ENCODE data around the gene ZNF200. TPM values are rescaled to one million over a fixed set of nuclear protein-coding genes. Genes with fewer than 3 reads are reported as not detected.

ZNF200 gene
- total and polyA plus RNA-seq, 4 donors, result 1.8 to 5.3 (median 3.4) TPM

- 89% methylated on average over 4 of the region's 4 CpGs for WGBS
- peaks cover 0 to 2% (median 0%) of the 10 kb centered on the region in 4 donors for H3K36me3 ChIP-seq (ENCODE audit: control insufficient read depth in 4 of 4, insufficient read depth in 3 of 4, low read depth in 1 of 4, low read length in 3 of 4)
- TF ChIP-seq REST (IDR thresholded peaks at IDR 0.05) (no peak), GABPA (IDR thresholded peaks at IDR 0.05 in 1 of 2, conservative IDR thresholded peaks at IDR 0.05 in 1 of 2) (no peak), MAX (IDR thresholded peaks at IDR 0.05) (no peak), HNF4A (conservative IDR thresholded peaks at IDR 0.05) (no peak), FOXA2 (IDR thresholded peaks at IDR 0.05) (no peak), JUND (IDR thresholded peaks at IDR 0.05) (no peak), ATF3 (IDR thresholded peaks at IDR 0.05) (no peak), NR2F2 (IDR thresholded peaks at IDR 0.05) (no peak), TAF1 (conservative IDR thresholded peaks at IDR 0.05) (no peak), ZBTB33 (IDR thresholded peaks at IDR 0.05) (no peak), EGR1 (IDR thresholded peaks at IDR 0.05; ENCODE audit: low read depth in 2 of 2) (no peak), SP1 (IDR thresholded peaks at IDR 0.05) (no peak), CTCF (IDR thresholded peaks at IDR 0.05; ENCODE audit: low read depth, low read length, missing input control) (no peak), RXRA (IDR thresholded peaks at IDR 0.05) (no peak), YY1 (IDR thresholded peaks at IDR 0.05) (no peak), FOXA1 (IDR thresholded peaks at IDR 0.05) (no peak), HNF4G (IDR thresholded peaks at IDR 0.05) (no peak)
- H3K9me3 ChIP-seq (ENCODE audit: control insufficient read depth in 4 of 4, low read length in 3 of 4), result peaks cover 0 to 2% (median 0%) of the 10 kb centered on the region in 4 donors
- H3K27ac ChIP-seq (ENCODE audit: low read depth in 1 of 2, low read length in 2 of 2), result no peak overlapping the region
- H3K4me1 ChIP-seq (ENCODE audit: control insufficient read depth in 4 of 4, insufficient read depth in 4 of 4, low read length in 3 of 4), result peaks cover 0 to 8% (median 6%) of the 10 kb centered on the region in 4 donors
- no peak overlapping the region for H3K9ac ChIP-seq (ENCODE audit: low read depth in 1 of 2, low read length in 2 of 2)
- DNase-seq (ENCODE audit: low spot score), result no peak
- H3K4me3 ChIP-seq (ENCODE audit: low read depth in 1 of 3, low read length in 3 of 3), result no peak overlapping the region
- no peaks in the 10 kb centered on the region for H3K27me3 ChIP-seq (ENCODE audit: control insufficient read depth in 4 of 4, insufficient read depth in 4 of 4, low read length in 3 of 4)
These were observed 27.6 kb upstream of the ZNF200 start for GRCh38 chr16:3262517-3262916.
